Stimulated activated CD4-positive, alpha-beta T cell treated with anti-CD3 and anti-CD28 coated beads, Interleukin-15, amount 100 ng/mL, for 1 hour (primary cell): Measurements from ENCODE around the gene ACTN3.
"Not testable (repeated sequence)": the region's sequence is repeated elsewhere in the genome, so short reads cannot be mapped to it uniquely, and the experiment has no call there.

Experiments
- DNase-seq, 2 donors: peaks; one replicate each; pipeline ENCODE4 v3.0.0-alpha.2; 2020; ENCODE audit warnings: low read depth in 1 of 2, low spot score in 1 of 2

ACTN3 gene

DNA sequence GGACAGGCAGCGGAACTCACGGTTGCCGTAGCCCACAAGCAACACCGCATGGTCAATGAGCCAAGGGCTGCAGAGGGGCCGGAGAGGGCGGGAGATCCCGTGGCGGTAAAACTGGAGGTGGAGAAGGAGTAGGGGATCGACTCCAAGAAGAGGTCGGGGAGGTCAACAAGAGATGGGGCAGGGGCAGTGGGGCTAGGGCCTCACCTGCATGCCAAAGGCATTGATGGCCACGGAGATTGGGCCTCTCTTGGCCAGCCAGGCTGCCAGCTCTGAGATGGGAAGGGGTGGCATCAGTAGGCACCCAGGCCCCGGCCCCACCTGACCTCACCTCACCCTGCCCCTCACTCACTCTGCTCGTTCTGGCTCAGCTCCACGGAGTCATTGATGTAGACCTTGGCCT is 17.8 kb downstream of the ACTN3 start:
- DNase-seq = no peak

- no peak for DNase-seq
Observed at GRCh38 chr11:66564984-66565383, 18.3 kb downstream of the ACTN3 start.

DNA sequence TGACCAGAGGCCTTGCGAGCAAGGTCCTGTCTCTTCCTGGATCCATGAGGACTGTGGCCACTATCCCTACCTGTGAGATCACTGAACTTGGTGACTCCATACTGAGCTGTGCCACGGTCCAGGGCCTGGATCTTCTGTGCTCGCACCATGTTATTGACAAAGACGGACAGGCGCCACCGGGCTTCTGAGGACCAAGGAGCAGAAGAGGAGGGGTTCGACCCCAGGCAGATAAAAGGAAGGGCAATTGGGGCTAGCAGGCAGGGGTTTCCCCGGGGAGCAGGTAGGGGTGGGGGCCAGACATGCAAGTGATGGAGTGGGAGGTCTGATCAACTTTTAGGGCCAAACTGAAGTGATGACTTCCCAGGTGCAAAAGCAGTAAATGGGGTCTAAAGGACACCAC is 19.5 kb downstream of the ACTN3 start:
- DNase-seq = no peak

- DNase-seq = no peak
Observed at GRCh38 chr11:66567787-66568123, 21.1 kb downstream of the ACTN3 start.

GRCh38 chr11:66568124-66568916 is 21.6 kb downstream of the ACTN3 start, which contains the start of gene CTSF:
TSS of gene CTSF (minus strand) at chr11:66568606. CDS start at chr11:66568486, 120 bp downstream.
- peak; percentile 44 to 61 for DNase-seq

GRCh38 chr11:66569076-66569475 is 22.4 kb downstream of the ACTN3 start:
- no peak for DNase-seq

- no peak for DNase-seq
Observed at GRCh38 chr11:66570079-66570849, 23.6 kb downstream of the ACTN3 start.

GRCh38 chr11:66570850-66571180 is 24.1 kb downstream of the ACTN3 start:
- no peak for DNase-seq

GRCh38 chr11:66579017-66579606 is 32.4 kb downstream of the ACTN3 start:
- peak; percentile 43 to 71 for DNase-seq

DNA sequence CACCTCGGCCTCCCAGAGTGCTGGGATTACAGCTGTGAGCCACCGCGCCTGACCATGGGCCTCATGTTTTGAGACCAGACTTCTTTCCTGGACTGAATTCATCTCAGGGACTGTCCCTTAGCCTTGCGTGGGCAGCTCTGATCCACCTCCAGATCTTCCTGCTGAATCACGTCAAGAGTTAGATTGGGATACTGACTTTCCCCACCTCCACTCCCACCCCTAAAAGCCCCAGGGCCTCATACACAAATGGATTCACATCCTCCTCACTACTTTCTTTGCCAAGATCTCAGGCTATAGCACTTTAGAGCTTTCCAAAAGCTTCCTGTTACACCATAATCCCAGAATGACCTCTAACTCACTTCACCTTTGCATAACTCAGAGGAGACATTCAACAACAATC is 34.1 kb downstream of the ACTN3 start:
- no peak for DNase-seq

DNA sequence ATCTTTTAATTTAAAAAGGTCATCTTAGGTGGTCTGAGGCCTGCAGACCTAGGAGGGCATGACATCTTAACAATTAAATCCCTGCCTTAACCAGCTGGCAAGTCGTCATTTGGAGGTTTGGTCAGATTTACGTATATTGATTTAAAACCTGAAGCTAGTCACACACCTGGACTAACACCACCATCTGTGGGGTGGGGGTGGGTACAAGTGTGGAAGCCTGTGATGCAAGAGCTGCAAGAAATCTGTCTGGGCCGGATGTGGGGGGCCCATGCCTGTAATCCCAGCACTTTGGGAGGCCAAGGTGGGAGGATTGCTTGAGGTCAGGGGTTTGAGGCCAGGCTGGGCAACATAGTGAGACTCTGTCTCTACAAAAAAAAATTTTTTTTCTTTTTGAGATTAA is 34.6 kb downstream of the ACTN3 start:
- DNase-seq = no peak

GRCh38 chr11:66582565-66583147 is 36.0 kb downstream of the ACTN3 start:
- not testable (repeated sequence) for DNase-seq

- DNase-seq = not testable (repeated sequence)
Observed at GRCh38 chr11:66585447-66585846, 38.7 kb downstream of the ACTN3 start.

DNA sequence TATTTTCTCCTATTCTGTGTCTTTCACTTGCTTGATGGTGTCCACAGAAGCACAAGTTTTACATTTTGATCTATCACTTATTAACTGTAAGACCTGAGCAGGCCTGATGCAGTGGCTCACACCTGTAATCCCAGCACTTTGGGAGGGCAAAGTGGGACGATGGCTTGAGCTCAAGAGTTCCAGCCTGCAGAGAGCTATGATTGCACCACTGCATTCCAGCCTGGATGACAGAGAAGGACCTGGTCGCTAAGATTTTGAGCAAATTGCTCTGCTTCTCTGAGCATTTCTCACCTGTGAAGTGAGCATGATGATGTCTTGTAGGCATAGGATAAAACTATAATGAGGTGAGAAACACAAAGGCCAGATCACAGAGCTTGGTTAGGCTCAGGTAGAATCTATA is 39.4 kb downstream of the ACTN3 start:
- DNase-seq = no peak

- DNase-seq = not testable (repeated sequence)
Observed at GRCh38 chr11:66589315-66589714, 42.6 kb downstream of the ACTN3 start.

- no peak for DNase-seq
Observed at GRCh38 chr11:66589996-66590675, 43.4 kb downstream of the ACTN3 start.

- DNase-seq = no peak
Observed at GRCh38 chr11:66591175-66591574, 44.5 kb downstream of the ACTN3 start.

DNA sequence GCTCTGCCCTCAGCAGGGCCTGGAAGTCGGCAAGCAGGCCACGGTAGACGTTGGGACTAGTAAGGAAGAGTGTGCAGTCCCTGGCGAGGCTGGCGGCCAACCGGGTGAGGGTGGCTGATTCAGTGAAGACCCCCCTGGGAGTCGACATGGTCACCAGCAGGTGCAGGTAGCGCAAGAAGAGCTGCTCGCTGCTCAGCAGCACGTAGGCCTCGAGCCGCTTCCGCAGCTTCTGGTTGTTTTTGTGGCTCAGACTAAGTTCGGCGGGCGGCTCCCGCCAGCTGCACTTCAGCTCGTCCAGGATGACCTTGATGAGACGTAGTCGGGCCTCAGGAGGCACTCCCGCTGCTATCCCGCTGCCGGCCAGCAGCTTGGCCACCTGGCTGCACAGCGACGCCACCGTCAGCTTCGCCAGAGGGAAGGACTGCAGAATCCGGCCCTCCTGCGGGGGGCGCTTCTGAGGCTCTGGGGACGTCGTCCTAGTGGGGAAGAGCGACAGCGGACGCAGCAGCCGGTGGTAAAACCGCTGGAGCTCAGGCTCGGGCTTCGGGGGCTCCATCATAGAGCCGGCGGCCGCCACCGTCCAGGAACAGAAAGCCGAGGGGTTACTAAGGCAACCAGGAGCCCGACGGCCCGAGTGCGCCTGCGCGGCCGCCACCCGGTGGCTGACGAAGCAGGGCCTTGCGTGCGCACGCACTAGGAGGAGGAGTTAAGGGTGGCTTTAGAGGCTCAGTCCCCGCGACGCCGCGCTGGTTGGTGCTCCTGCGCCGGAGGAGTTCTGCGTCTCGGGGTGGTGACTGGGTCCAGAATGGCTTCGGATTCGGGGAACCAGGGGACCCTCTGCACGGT is 46.0 kb downstream of the ACTN3 start, which contains the start of the genes CCDC87 and CCS:
Gene CCDC87 (minus strand): TSS at position 607 of the 846 bp plus-strand sequence. CDS start 48 bp downstream, at position 559.
Gene CCS (plus strand): TSS at position 729 of the 846 bp plus-strand sequence. CDS start 77 bp downstream, at position 806.
- DNase-seq = peak; percentile 98

- DNase-seq = no peak
Observed at GRCh38 chr11:66593303-66593635, 46.6 kb downstream of the ACTN3 start.

DNA sequence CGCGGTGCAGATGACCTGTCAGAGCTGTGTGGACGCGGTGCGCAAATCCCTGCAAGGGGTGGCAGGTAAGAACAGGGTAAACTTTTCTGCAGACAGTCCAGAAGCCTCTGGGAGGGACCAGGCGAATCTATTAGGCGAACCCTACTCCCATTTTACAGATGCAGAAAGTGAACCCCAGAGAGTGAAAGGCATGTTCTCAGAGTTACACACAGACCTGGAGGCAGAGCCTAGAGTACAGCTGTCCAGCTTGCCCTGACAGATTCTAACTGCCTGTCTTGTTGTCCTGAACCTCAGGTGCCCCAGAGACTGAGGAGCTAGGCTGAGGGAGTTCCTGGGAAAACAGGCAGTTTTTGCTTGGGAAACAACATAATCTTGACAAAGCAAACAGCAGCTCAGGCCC is 46.9 kb downstream of the ACTN3 start:
- DNase-seq = no peak
